Activated naive CD4-positive, alpha-beta T cell treated with anti-CD3 and anti-CD28 coated beads, Interleukin-2, amount 50 U/mL, for 72 hours (primary cell): ENCODE results near the gene IL4. TPM values are rescaled to one million over a fixed set of nuclear protein-coding genes. Genes with fewer than 3 reads are reported as not detected.
A peak's percentile ranks its signal among the peaks of the same experiment; 100 is the strongest.

Source experiments
- ATAC-seq, 2 donors: fragments of 150-1000 bp; cut with Tn5 transposase; 2 replicates each; pipeline ENCODE4 v1.10.0; 2021; ENCODE audit warnings: mild to moderate bottlenecking in 2 of 2, moderate library complexity in 2 of 2
- DNase-seq, 2 donors: peaks; one replicate each; pipeline ENCODE4 v3.0.0; 2021 to 2022; ENCODE audit warnings: low spot score in 2 of 2
- H3K27ac Mint-ChIP-seq, 2 donors: one replicate each; pipeline ENCODE4 v1.8.0; 2022; ENCODE audit warnings: mild to moderate bottlenecking in 2 of 2, mixed read lengths in 2 of 2
- H3K36me3 Mint-ChIP-seq, 2 donors: one replicate each; pipeline ENCODE4 v1.8.0; 2022; ENCODE audit warnings: mixed read lengths in 2 of 2
- H3K9me3 Mint-ChIP-seq, 2 donors: one replicate each; pipeline ENCODE4 v1.8.0; 2022; ENCODE audit warnings: mixed read lengths in 2 of 2
- total RNA-seq, 2 donors: library from RNA; stranded (reverse); gene quantifications; one replicate each; pipeline ENCODE4 v1.2.3, GENCODE V29; 2022

The IL4 gene
- total RNA-seq, 2 donors from 2014 or later = not detected

DNA sequence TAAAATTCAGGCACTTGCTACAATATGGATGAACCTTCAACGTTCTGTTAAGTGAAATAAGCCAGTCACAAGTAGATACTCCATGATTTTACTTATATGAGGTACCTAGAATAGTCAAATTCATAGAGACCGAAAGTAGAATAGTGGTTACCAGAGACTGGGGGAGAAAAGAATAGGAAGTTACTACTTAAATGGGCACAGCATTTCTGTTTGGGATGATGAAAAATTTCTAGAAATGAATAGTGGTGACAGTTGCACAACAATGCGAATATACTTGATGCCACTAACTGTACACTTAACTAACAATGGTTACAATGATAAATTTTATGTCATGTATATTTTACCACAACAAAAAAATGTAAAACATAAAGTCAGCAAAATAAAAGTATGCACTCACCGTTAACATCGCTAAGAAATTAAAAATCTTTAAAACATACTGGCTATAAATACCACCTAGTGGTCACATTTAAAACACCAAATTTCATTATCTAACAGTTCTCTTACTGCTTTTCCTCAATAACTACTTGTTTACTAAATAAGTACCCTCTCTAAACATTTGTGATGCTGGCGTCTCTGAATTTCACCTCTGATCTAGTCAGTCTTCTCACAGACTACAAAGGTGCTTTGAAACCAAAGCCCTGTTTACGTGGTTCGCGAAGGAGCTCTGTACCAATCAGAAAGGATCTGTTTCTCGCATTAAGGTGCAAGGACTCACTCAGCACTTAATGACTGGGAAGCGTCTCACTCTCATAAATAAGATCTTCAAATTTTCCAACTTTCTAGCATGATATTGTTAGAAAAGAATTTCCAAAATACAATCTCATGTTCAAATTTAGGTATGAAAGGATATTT, 40.9 kb downstream of the IL4 start:
- Mint-ChIP-seq H3K9me3 (no peaks in the 10 kb centered on the region), H3K27ac (peak overlapping the region in 1 of 2 donors; percentile 42), H3K36me3 (no peaks in the 10 kb centered on the region)
- ATAC-seq (peak; percentile 61 to 92), DNase-seq (peak in 1 of 2 donors; percentile 10)

DNA sequence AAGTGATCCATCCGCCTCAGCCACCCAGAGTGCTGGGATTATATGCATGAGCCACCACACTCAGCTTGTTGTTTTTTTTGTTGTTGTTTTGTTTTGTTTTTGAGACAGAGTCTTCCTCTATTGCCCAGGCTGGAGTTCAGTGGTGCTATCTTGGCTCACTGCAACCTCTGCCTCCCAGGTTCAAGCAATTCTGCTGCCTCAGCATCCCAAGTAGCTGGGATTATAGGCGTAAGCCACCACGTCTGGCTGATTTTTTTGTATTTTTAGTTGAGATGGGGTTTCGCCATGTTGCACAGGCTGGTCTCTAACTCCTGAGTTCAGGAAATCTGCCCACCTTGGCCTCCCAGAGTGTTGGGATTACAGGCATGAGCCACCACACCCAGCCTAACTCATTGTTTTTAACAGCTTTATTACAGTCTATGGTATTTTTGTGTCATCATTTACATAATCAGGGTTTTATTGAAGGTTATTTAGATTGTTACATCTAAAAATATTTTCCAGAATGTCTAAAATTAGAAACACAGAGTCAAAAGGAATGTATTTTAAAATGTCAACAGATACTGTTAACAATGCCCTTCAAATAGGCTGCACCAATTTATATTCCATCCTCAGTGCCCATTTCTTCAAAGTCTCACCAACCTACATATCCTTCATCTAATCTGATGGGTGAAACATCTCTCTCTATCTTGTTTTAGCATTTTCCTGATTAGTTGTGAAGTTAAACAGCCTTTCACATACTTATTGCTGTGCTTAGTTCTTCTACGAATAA, 44.9 kb downstream of the IL4 start:
- H3K36me3 Mint-ChIP-seq = no peaks in the 10 kb centered on the region
- ATAC-seq = no peak
- no peak for DNase-seq
- H3K27ac Mint-ChIP-seq = no peak overlapping the region
- H3K9me3 Mint-ChIP-seq = no peaks in the 10 kb centered on the region

DNA sequence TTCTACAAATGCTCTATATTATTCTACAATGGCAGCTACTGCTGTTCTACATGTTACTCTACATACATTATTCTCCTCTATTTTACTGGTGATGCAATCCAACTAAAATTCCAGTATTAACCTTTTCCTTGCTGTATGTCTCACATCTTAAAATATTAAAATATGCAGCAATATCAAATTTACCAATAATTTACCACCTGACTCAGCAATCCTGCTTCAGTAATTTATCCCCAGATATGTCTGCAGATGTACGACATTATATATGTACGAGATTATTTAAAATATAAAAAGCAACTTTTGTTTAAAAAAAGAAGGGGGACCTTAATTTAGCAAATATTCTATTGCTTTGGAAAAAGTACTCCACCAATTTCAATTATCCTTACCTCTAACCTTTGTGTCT, 52.0 kb downstream of the IL4 start:
- peaks cover 0 to 6% of the 10 kb centered on the region in 2 donors for H3K36me3 Mint-ChIP-seq
- H3K9me3 Mint-ChIP-seq = no peaks in the 10 kb centered on the region
- DNase-seq (no peak), ATAC-seq (no peak)
- no peak overlapping the region for H3K27ac Mint-ChIP-seq

DNA sequence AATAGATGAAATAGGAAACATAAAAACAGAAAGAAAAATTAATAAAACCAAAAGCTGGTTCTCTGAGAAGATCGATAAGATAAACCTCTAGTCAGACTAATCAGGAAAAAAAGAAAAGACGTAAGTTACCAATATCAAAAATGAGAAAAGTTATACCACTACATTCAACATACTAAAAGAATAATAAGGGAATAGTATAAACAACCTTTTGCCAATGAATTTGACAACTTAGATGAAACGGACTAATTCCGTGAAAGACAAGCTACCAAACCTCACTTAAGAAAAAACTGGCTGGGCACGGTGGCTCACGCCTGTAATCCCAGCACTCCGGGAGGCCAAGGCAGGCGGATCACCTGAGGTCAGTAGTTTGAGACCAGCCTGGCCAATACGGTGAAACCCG, 56.1 kb downstream of the IL4 start:
- DNase-seq (no peak), ATAC-seq (no peak)
- Mint-ChIP-seq H3K27ac (no peak overlapping the region), H3K36me3 (peaks cover 0 to 10% of the 10 kb centered on the region in 2 donors), H3K9me3 (no peaks in the 10 kb centered on the region)

Other genes starting within 250 kb of the IL4 start
- gene IRF1, start 183.2 kb upstream of the IL4 start, total RNA-seq = 100 to 1,000 TPM; 107 to 156 TPM
- not detected for gene IL5, start 130.5 kb upstream of the IL4 start, total RNA-seq
- gene RAD50, start 117.0 kb upstream of the IL4 start, total RNA-seq = 10 to 100 TPM; 30.6 to 47.7 TPM
- gene IL13, start 15.8 kb upstream of the IL4 start, total RNA-seq = under 1 TPM; 0.72 to 0.98 TPM
- 10 to 100 TPM in 1 of 2 donors, 1 to 10 TPM in 1; 9.0 to 12.7 TPM for gene KIF3A, start 63.6 kb downstream of the IL4 start, total RNA-seq
- gene CCNI2, start 73.4 kb downstream of the IL4 start, total RNA-seq = 1 to 10 TPM in 1 of 2 donors, under 1 TPM in 1; 0.87 to 2.2 TPM
- gene SEPTIN8, start 103.2 kb downstream of the IL4 start, total RNA-seq = 10 to 100 TPM in 1 of 2 donors, 1 to 10 TPM in 1; 9.4 to 15.5 TPM
- not detected for gene SOWAHA, start 139.3 kb downstream of the IL4 start, total RNA-seq
- 1 to 10 TPM; 1.3 to 2.3 TPM for gene SHROOM1, start 156.7 kb downstream of the IL4 start, total RNA-seq
- gene GDF9, start 192.5 kb downstream of the IL4 start, total RNA-seq = 1 to 10 TPM; 1.1 to 1.3 TPM
- 100 to 1,000 TPM; 396 to 399 TPM for gene UQCRQ, start 192.7 kb downstream of the IL4 start, total RNA-seq
- gene LEAP2, start 199.7 kb downstream of the IL4 start, total RNA-seq = 1 to 10 TPM; 1.5 to 3.8 TPM